ENCODE measurements around the gene GDA. TPM values are rescaled to one million over a fixed set of nuclear protein-coding genes. Genes with fewer than 3 reads are reported as not detected.

GDA gene
- total RNA-seq, 1 donor from 2014 or later: 0.32 TPM

- no peak for DNase-seq (ENCODE audit: low spot score)
Observed at GRCh38 chr9:72150127-72150526, 887 bp downstream of the GDA start.

GRCh38 chr9:72150661-72151060 is 1.4 kb downstream of the GDA start:
- no peak for DNase-seq (ENCODE audit: low spot score)

- DNase-seq (ENCODE audit: low spot score): no peak
Observed at GRCh38 chr9:72151104-72151503, 1.9 kb downstream of the GDA start.

- no peak for DNase-seq (ENCODE audit: low spot score)
Observed at GRCh38 chr9:72154468-72155285, 5.4 kb downstream of the GDA start.

- DNase-seq (ENCODE audit: low spot score): no peak
Observed at GRCh38 chr9:72155301-72155700, 6.1 kb downstream of the GDA start.

GRCh38 chr9:72156586-72156985 is 7.3 kb downstream of the GDA start:
- DNase-seq (ENCODE audit: low spot score): no peak

- no peak for DNase-seq (ENCODE audit: low spot score)
Observed at GRCh38 chr9:72158680-72159079, 9.4 kb downstream of the GDA start.

- no peak for DNase-seq (ENCODE audit: low spot score)
Observed at GRCh38 chr9:72160446-72161123, 11.3 kb downstream of the GDA start.

GRCh38 chr9:72165326-72165725 is 16.1 kb downstream of the GDA start:
- DNase-seq (ENCODE audit: low spot score): no peak

GRCh38 chr9:72165821-72166547 is 16.7 kb downstream of the GDA start:
- DNase-seq (ENCODE audit: low spot score): no peak

- no peak for DNase-seq (ENCODE audit: low spot score)
Observed at GRCh38 chr9:72168075-72168474, 18.8 kb downstream of the GDA start.

GRCh38 chr9:72169178-72169577 is 19.9 kb downstream of the GDA start:
- no peak for DNase-seq (ENCODE audit: low spot score)

GRCh38 chr9:72173080-72173479 is 23.8 kb downstream of the GDA start:
- DNase-seq (ENCODE audit: low spot score): no peak

GRCh38 chr9:72185561-72185960 is 36.3 kb downstream of the GDA start:
- no peak for DNase-seq (ENCODE audit: low spot score)

GRCh38 chr9:72187121-72187695 is 38.0 kb downstream of the GDA start:
- DNase-seq (ENCODE audit: low spot score): no peak

- no peak for DNase-seq (ENCODE audit: low spot score)
Observed at GRCh38 chr9:72188232-72188631, 39.0 kb downstream of the GDA start.

- DNase-seq (ENCODE audit: low spot score): no peak
Observed at GRCh38 chr9:72193478-72193881, 44.2 kb downstream of the GDA start.

- DNase-seq (ENCODE audit: low spot score): no peak
Observed at GRCh38 chr9:72199238-72199637, 50.0 kb downstream of the GDA start.

- no peak for DNase-seq (ENCODE audit: low spot score)
Observed at GRCh38 chr9:72200452-72200851, 51.2 kb downstream of the GDA start.

GRCh38 chr9:72202009-72202408 is 52.8 kb downstream of the GDA start:
- DNase-seq (ENCODE audit: low spot score): no peak

GRCh38 chr9:72203205-72203803 is 54.1 kb downstream of the GDA start:
- no peak for DNase-seq (ENCODE audit: low spot score)
